SW480 (cell line): Measurements from ENCODE around the gene PDLIM5.
"Not testable (repeated sequence)": the region's sequence is repeated elsewhere in the genome, so short reads cannot be mapped to it uniquely, and the experiment has no call there.

Source experiments
- DNase-seq: peaks from one replicate; pipeline ENCODE4 v3.0.0-alpha.2; 2016; ENCODE audit warnings: low spot score

The PDLIM5 gene, protein sequence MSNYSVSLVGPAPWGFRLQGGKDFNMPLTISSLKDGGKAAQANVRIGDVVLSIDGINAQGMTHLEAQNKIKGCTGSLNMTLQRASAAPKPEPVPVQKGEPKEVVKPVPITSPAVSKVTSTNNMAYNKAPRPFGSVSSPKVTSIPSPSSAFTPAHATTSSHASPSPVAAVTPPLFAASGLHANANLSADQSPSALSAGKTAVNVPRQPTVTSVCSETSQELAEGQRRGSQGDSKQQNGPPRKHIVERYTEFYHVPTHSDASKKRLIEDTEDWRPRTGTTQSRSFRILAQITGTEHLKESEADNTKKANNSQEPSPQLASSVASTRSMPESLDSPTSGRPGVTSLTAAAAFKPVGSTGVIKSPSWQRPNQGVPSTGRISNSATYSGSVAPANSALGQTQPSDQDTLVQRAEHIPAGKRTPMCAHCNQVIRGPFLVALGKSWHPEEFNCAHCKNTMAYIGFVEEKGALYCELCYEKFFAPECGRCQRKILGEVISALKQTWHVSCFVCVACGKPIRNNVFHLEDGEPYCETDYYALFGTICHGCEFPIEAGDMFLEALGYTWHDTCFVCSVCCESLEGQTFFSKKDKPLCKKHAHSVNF

DNA sequence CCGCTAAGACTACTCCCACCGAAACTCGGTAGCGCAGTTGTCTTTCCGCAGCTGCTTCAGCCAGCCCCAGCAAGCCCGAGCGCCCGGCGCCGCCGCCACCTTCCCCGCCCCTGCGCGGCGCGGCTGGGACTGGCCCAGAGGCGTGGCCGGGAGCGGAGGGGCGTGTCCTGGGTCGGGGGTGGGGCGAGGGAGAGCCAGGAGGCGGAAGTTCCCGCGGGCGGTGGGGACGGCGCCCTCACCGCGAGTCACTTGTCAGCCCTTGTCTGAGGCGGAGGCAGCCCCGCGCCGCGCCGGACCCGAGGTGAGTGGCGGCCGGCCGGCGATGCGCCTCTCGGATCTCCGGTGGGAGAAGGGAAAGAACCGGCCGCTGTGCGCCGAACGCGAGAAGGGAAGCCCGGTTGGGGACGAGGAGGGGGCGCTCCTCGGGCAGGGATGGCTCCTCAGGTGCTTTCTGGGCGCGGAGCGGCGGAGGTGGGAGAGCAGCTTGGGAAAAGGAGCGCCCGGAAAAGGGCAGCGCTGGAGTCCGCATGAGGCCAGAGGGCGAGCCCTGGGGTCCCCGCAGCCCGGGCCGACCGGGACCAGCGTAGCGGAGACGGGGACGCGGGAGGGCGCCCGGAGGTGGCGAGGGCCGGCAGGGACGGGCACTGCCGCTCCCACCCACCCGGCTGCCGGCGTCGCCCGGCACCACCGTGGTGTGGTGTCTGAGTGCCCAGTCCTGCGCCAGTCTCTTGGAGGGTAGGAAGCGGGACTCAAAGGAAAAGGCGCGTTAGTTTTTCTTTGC lies at the start of gene PDLIM5:
Gene PDLIM5 (plus strand): TSS at position 248 of the 781 bp plus-strand sequence. CDS start 3,347 bp downstream, outside the sequence.
- DNase-seq, result peak; percentile 84

DNA sequence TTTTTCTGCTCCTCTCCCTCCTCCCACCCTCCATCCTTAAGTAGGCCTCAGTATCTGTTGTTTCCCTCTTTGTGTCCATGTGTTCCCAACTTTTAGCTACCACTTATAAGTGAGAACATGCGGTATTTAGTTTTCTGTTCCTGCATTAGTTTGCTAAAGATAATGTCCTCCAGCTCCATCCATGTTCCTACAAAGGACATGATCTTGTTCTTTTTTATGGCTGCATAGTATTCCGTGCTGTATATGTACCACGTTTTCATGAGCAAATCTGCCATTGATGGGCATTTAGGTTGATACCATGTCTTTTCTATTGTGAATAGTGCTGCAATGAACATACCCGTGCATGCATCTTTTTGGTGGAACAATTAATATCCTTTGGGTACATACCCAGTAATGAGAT lies 49.3 kb upstream of the PDLIM5 start:
- DNase-seq, result not testable (repeated sequence)

GRCh38 chr4:94403751-94404150 lies 48.0 kb upstream of the PDLIM5 start:
- DNase-seq, result no peak

DNA sequence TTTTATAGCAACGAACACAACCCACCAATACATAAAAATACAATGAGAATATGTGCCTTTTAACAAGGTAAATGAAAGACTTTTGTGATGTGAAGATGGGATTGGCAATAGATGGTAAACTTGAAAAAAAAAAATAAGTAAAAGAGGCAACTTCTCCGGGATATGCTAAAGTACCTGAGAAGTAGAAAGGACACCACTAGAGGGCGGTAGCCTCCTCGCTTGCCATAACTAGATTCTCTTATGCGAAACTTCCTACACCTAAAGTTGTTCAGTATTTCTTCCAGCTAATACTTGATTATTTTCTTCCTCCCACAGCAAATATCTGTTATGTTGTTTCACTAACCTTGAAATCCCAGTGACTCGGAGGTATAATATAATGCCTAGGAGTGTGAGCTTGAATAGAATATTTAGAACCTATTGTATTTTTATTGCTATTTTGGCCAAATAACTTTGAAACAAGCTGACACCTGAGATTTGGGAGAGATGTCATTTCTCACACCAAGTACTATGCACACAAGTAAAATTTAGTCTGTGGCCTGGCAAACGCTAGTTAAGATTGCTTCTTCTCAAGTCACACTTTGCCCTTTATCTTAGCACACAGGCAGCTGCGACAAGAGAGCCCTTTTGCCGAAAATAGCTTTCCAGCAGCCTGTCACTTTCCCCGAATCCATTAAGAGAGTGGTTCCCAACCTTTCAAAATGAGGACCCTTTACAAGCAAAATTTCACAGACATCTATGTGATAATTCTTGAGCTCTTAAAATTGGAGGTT lies 44.9 kb upstream of the PDLIM5 start:
- DNase-seq, result peak; percentile 73

DNA sequence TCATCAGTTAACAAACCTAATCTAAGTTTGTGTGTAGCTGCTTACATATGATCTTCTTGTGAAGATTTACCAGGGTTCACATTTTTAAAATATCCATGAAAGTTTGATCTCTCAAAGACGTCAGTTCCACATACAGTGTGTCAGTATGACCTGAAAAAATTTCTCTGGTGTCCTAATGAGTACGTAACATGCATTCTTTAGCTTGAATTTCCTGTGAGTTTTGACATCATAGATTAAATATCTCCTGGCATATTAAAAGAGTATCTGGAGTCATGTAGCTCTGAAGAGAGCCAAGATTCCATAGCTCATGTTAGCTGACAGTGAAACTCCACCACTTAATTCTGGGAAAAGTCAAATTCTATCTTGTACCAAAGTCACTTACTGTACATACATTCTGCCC lies 43.9 kb upstream of the PDLIM5 start:
- DNase-seq, result no peak

- no peak for DNase-seq
These were observed 43.0 kb upstream of the PDLIM5 start for GRCh38 chr4:94408549-94409374.

DNA sequence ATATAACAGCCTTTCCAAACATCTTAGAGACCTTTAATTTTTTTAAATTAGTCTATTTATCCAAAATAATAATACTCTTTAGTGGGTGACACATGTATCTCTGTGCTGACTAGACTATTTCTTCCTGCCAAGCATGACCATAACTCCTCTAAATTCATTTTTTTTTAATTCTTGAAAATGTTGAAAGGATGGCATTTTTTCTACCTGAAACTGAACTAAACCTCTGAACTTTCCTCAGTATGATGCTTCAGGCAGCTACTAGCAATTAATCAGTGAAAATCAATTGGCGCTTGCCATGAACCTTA lies 42.4 kb upstream of the PDLIM5 start:
- no peak for DNase-seq

DNA sequence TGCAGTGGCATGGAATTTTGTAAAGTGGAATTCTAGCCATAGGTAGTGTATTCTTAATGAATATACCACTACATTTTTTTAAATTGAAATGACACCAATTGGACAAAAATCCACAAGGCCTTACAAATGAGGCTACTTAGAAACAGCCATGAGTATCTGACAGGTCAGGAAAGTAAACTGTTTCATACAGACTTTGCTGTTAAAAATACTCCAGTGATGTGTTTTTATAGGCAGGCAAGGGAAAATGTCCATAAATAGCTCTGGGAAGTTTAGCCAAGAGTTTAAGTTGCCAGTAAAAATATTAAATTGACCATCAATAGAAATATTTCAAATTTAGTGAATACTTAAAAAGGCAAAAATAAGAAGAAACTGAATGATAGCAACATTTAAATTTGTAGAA lies 41.8 kb upstream of the PDLIM5 start:
- DNase-seq, result no peak

DNA sequence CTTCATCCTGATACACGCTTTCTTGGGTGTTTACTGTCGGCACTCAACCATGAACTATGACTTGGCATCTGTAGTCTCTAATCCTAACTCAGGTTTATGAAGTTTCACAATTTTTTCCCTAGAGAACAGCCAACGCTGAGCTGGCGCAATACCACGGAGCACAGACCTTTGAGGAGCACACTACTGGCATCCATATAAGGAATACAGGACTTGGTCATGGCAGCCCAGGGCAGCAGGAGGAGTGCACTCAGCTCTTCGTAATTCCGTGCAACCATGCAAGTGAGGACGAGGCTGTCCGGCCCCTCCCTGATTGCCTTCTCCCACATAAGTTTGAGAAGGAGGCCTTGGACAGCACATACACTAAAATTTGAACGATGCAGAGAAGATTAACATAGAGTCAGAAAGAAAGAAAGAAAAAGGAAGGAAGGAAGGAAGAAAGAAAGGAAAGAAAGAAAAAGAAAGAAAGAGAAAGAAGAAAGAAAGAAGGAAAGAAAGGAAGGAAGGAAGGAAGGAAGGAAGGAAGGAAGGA lies 41.0 kb upstream of the PDLIM5 start:
- no peak for DNase-seq

- no peak for DNase-seq
These were observed 40.4 kb upstream of the PDLIM5 start for GRCh38 chr4:94411296-94411695.

- DNase-seq, result no peak
These were observed 39.6 kb upstream of the PDLIM5 start for GRCh38 chr4:94412019-94412657.

GRCh38 chr4:94412658-94413038 lies 39.1 kb upstream of the PDLIM5 start:
- peak; percentile 56 for DNase-seq

DNA sequence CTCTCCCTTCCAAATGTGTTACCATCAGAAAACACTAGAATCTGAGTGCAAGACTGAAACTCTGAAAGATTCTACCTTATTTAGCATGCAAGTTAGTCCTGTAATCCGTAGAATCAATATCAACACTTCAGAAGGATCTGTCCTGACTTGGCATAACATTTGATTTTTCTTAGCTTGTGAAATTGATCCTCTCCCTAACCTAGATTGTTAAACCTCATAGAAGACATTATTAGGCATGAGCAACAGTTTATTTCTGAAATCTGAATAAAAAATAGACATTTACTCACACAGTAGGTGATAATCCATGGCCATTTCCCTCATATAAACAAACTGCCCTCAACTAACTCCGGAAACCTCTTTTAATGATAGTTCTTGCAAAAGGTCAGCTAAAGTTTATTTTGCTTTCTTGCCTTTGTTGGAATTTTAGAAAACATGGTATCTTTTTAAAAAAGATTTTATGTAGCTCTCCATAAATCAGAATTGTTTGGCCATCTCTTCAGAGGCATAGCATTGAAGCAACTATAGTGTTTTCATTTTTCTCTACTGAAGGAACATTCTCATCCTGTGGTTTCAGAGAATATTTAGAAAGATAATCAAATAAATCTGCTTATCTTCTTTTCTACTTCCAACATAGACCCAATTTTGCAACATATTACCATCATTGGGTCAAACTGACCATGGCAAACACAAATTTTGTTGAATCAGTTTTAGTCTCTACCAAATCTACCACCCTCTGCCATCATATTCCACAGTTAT lies 38.5 kb upstream of the PDLIM5 start:
- no peak for DNase-seq

- DNase-seq, result no peak
These were observed 36.8 kb upstream of the PDLIM5 start for GRCh38 chr4:94414907-94415306.

DNA sequence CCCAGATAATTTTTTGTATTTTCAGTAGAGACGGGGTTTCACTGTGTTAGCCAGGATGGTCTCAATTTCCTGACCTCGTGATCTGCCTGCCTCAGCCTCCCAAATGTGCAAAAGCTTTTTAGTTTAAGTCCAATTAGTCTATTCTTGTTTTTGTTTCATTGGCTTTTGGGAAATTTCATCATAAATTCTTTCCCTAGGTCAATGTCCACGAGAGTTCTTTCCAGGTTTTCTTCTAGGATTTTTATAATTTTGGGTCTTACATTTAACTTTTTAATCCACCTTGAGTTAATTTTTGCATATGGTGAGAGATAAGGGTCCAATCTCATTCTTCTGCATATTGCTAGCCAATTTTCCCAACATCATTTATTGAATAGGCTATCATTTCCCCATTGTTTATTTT lies 36.3 kb upstream of the PDLIM5 start:
- no peak for DNase-seq

DNA sequence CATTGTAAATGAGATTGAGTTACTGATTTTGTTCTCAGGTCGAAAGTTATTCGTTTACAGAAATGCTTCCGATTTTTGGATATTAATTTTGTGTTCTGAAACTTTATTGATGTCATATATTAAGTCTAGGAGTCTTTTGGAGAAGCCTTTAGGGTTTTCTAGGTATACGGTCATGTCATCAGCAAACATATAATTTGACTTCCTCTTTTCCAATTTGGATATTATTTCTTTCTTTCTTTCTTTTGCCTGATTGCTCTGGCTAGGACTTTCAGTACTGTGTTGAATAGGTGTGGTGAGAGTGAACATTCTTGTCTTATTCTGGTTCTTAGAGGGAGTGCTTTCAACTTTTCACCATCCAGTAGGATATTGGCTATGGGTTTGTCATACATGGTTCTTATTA lies 35.4 kb upstream of the PDLIM5 start:
- DNase-seq, result no peak

- no peak for DNase-seq
These were observed 34.8 kb upstream of the PDLIM5 start for GRCh38 chr4:94416981-94417380.

- no peak for DNase-seq
These were observed 32.2 kb upstream of the PDLIM5 start for GRCh38 chr4:94419549-94419948.

DNA sequence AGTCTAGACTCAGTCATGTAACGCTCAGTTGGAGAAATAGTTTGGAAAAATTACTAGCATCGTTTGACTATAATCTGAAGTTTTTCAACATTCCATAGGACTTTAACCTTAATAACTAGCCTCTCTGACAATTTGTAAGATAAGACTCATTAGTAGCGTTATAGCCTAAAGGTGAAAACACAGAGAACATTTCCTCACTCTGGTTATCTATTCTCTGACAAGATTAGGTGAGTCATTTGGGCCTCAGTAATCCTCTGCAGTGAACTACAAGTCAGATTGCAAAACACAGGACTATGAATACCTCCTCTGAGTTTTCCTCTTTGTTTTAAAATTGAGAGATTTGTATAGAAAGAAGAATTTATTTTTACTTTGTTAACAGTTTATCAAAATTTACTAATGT lies 31.8 kb upstream of the PDLIM5 start:
- DNase-seq, result no peak

DNA sequence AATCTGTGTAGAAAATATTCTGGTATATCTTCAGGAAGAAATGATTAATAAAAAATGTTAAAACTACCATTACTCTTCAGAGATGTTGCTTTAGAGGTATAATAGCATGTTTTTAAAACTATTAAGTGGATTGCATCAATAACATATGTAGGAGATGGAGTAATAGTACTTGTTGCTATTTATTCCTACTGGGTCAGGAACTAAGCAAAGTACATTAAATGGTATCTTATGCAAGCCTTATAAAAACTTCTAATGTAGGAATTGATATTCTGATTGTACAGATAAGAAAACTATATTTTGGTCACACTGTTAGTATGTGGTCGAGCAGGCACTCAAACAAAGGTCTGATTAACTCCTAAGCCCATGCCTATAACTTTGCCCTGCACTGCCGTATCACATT lies 31.4 kb upstream of the PDLIM5 start:
- no peak for DNase-seq
